ENCODE measurements around the gene P3H1. TPM values are rescaled to one million over a fixed set of nuclear protein-coding genes. Genes with fewer than 3 reads are reported as not detected.

P3H1 gene
- total RNA-seq, 1 experiment from 2014 or later, result 84.8 TPM

GRCh38 chr1:42742141-42742540, 24.7 kb downstream of the P3H1 start:
- CTCF ChIA-PET, result no interaction called here
- Histone ChIP-seq H3K36me3 (ENCODE audit: control insufficient read depth, insufficient read depth, low read length) (no peaks in the 10 kb centered on the region), H3K9me3 (ENCODE audit: control insufficient read depth, insufficient read depth, low read depth, low read length) (no peaks in the 10 kb centered on the region), H3K27me3 (ENCODE audit: control insufficient read depth, insufficient read depth, low read length) (no peaks in the 10 kb centered on the region), H3K4me3 (ENCODE audit: low read depth in 2 of 2, low read length in 2 of 2) (no peak overlapping the region), H3K4me1 (ENCODE audit: control insufficient read depth, insufficient read depth, low read length) (no peaks in the 10 kb centered on the region; the same call in 1 of the 2 replicates), H3K27ac (ENCODE audit: low read length) (no peak overlapping the region)
- intact Hi-C loops (cut with micrococcal nuclease; ENCODE audit: unreplicated experiment) (no loop called here), in situ Hi-C loops (cut with HindIII; ENCODE audit: low pct_unique_long_range_greater_than_20kb, low sequenced_read_pairs) (no loop called here)
- BruUV-seq (replicated peaks), result no TSS peak
- ATAC-seq, result no peak
- TF ChIP-seq POLR2AphosphoS5 (IDR thresholded peaks at IDR 0.05; ENCODE audit: low read depth, low read length), result no peak
- TF ChIP-seq REST (IDR thresholded peaks at IDR 0.05; ENCODE audit: insufficient read depth in 1 of 2, low read depth in 2 of 2, low read length in 1 of 2), result no peak
- TF ChIP-seq TCF7L2 (IDR thresholded peaks at IDR 0.05; ENCODE audit: low read depth, low read length), result no peak
- TF ChIP-seq SIN3A (IDR thresholded peaks at IDR 0.05; ENCODE audit: borderline replicate concordance, insufficient read depth, low read depth, low read length), result no peak
- TF ChIP-seq CTCF (IDR thresholded peaks at IDR 0.05), result no peak
- POLR2A ChIA-PET, result interaction anchor here (0.5 kb wide), 1 partner anchor 147 kb away, joined by 6 read pairs; no protein-coding TSS in a partner anchor
- no peak for DNase-seq (ENCODE audit: low read depth, low spot score)

- Histone ChIP-seq H3K4me1 (ENCODE audit: control insufficient read depth, insufficient read depth, low read length) (no peaks in the 10 kb centered on the region; the same call in 1 of the 2 replicates), H3K9me3 (ENCODE audit: control insufficient read depth, insufficient read depth, low read depth, low read length) (no peaks in the 10 kb centered on the region), H3K36me3 (ENCODE audit: control insufficient read depth, insufficient read depth, low read length) (no peaks in the 10 kb centered on the region), H3K27me3 (ENCODE audit: control insufficient read depth, insufficient read depth, low read length) (no peaks in the 10 kb centered on the region), H3K4me3 (ENCODE audit: low read depth in 2 of 2, low read length in 2 of 2) (no peak overlapping the region), H3K27ac (ENCODE audit: low read length) (no peak overlapping the region)
- CTCF ChIA-PET, result no interaction called here
- intact Hi-C loops (cut with micrococcal nuclease; ENCODE audit: unreplicated experiment), result no loop called here
- in situ Hi-C loops (cut with HindIII; ENCODE audit: low pct_unique_long_range_greater_than_20kb, low sequenced_read_pairs), result no loop called here
- ATAC-seq (no peak), DNase-seq (ENCODE audit: low read depth, low spot score) (no peak)
- no TSS peak for BruUV-seq (replicated peaks)
- POLR2A ChIA-PET, result no interaction called here
- no peak for TF ChIP-seq POLR2AphosphoS5 (IDR thresholded peaks at IDR 0.05; ENCODE audit: low read depth, low read length)
- TF ChIP-seq REST (IDR thresholded peaks at IDR 0.05; ENCODE audit: insufficient read depth in 1 of 2, low read depth in 2 of 2, low read length in 1 of 2), result no peak
- TF ChIP-seq TCF7L2 (IDR thresholded peaks at IDR 0.05; ENCODE audit: low read depth, low read length), result no peak
- TF ChIP-seq SIN3A (IDR thresholded peaks at IDR 0.05; ENCODE audit: borderline replicate concordance, insufficient read depth, low read depth, low read length), result no peak
- TF ChIP-seq CTCF (IDR thresholded peaks at IDR 0.05), result no peak
These were observed 25.1 kb downstream of the P3H1 start for GRCh38 chr1:42741706-42742105.
